ENCODE results near the gene NLRP14.

NLRP14 gene

DNA sequence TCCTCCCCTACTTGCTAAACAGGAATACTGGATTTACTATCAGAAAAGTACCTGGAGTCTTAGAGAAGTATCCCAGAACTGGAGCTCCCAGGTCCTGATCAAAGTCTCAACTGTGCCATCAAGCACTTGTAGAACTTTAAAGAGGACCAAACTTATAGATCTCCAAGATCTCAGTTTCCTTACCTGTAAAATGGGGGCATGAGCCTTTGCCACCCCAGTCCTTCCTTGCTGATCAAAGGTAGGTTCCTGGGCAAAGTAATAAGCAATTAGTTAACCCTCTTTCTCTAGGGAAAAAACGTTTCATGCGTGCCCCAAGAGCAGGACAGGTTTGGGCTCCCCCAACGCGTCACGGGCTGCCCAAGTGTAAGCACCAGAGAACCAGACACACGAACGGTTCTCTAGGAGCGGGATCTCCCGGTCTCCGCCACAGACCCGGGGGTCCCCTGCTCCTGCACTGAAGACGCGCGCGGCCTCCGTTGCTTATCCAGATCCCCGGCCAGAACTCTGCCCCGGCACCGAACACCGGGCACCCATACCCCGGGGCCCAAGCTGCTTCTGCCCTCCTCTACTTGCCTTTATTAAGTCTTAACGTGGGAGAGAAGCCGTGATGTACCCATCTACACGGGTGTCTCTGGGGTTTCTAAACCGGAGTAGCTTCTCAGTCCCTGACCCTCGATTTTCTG is 638 bp upstream of the NLRP14 start:
- ChIA-PET CTCF (interaction anchor here (0.6 to 1.2 kb wide), 3 partner anchors 27 to 293 kb away, joined by 3 to 4 read pairs (median 3); no protein-coding TSS in a partner anchor), POLR2A (no interaction called here)
- Histone ChIP-seq H3K36me3 (ENCODE audit: control insufficient read depth in 2 of 2, insufficient read depth in 1 of 2, low read length in 2 of 2) (no peaks in the 10 kb centered on the region), H3K9me3 (ENCODE audit: control insufficient read depth, insufficient read depth, low read depth, low read length) (no peaks in the 10 kb centered on the region), H3K4me1 (ENCODE audit: control insufficient read depth, insufficient read depth, low read length) (no peaks in the 10 kb centered on the region), H3K27ac (ENCODE audit: extremely low read depth, low read depth, low read length) (no peak overlapping the region), H3K4me3 (ENCODE audit: low read depth, low read length) (peak overlapping the region; percentile 70)
- TF ChIP-seq, protein P1, sequence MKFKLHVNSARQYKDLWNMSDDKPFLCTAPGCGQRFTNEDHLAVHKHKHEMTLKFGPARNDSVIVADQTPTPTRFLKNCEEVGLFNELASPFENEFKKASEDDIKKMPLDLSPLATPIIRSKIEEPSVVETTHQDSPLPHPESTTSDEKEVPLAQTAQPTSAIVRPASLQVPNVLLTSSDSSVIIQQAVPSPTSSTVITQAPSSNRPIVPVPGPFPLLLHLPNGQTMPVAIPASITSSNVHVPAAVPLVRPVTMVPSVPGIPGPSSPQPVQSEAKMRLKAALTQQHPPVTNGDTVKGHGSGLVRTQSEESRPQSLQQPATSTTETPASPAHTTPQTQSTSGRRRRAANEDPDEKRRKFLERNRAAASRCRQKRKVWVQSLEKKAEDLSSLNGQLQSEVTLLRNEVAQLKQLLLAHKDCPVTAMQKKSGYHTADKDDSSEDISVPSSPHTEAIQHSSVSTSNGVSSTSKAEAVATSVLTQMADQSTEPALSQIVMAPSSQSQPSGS (tag by site-specific recombination; IDR thresholded peaks at IDR 0.05; ENCODE audit: low read depth): no peak
- TF ChIP-seq ZNF777 (tag by site-specific recombination; IDR thresholded peaks at IDR 0.05; ENCODE audit: borderline replicate concordance): 0 out of 2 replicates have a peak, but pooled peaks have one; percentile 51
- 0 out of 2 replicates have a peak, but pooled peaks have one; percentile 14 for TF ChIP-seq ZNF398 (tag by site-specific recombination; IDR thresholded peaks at IDR 0.05)
- peak; percentile 98 for TF ChIP-seq ZBTB20 (tag by site-specific recombination; IDR thresholded peaks at IDR 0.05)
- TF ChIP-seq, protein P2, sequence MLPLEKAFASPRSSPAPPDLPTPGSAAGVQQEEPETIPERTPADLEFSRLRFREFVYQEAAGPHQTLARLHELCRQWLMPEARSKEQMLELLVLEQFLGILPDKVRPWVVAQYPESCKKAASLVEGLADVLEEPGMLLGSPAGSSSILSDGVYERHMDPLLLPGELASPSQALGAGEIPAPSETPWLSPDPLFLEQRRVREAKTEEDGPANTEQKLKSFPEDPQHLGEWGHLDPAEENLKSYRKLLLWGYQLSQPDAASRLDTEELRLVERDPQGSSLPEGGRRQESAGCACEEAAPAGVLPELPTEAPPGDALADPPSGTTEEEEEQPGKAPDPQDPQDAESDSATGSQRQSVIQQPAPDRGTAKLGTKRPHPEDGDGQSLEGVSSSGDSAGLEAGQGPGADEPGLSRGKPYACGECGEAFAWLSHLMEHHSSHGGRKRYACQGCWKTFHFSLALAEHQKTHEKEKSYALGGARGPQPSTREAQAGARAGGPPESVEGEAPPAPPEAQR (tag by site-specific recombination; IDR thresholded peaks at IDR 0.05): no peak
- TF ChIP-seq TRIM28 (IDR thresholded peaks at IDR 0.05; ENCODE audit: borderline replicate concordance, low read length): 0 out of 2 replicates have a peak, but pooled peaks have one; percentile 45
- TF ChIP-seq ZNF555 (tag by site-specific recombination; conservative IDR thresholded peaks at IDR 0.05): no peak
- TF ChIP-seq ZNF791 (tag by site-specific recombination; IDR thresholded peaks at IDR 0.05): no peak
- 0 out of 2 replicates have a peak, but pooled peaks have one; percentile 24 for TF ChIP-seq ZBTB48 (tag by site-specific recombination; IDR thresholded peaks at IDR 0.05)
- TF ChIP-seq ZBTB8A (tag by site-specific recombination; IDR thresholded peaks at IDR 0.05): 0 out of 2 replicates have a peak, but pooled peaks have one; percentile 6

GRCh38 chr11:7021318-7021717 is 1.0 kb downstream of the NLRP14 start:
- no peaks in the 10 kb centered on the region for H3K36me3 ChIP-seq (ENCODE audit: control insufficient read depth in 2 of 2, insufficient read depth in 1 of 2, low read length in 2 of 2)
- CTCF ChIA-PET: interaction anchor here (0.5 to 1.2 kb wide), 3 partner anchors 76 to 1520 kb away, joined by 3 to 7 read pairs (median 3); no protein-coding TSS in a partner anchor
- H3K27ac ChIP-seq (ENCODE audit: extremely low read depth, low read depth, low read length): no peak overlapping the region
- H3K4me3 ChIP-seq (ENCODE audit: low read depth, low read length): no peak overlapping the region
- POLR2A ChIA-PET: no interaction called here
- H3K9me3 ChIP-seq (ENCODE audit: control insufficient read depth, insufficient read depth, low read depth, low read length): no peaks in the 10 kb centered on the region
- H3K4me1 ChIP-seq (ENCODE audit: control insufficient read depth, insufficient read depth, low read length): no peaks in the 10 kb centered on the region
- no peak for TF ChIP-seq SCRT1 (tag by site-specific recombination; IDR thresholded peaks at IDR 0.05; ENCODE audit: borderline replicate concordance)
- no peak for TF ChIP-seq ZNF311 (tag by site-specific recombination; IDR thresholded peaks at IDR 0.05; ENCODE audit: borderline replicate concordance)
- no peak for TF ChIP-seq HOXD13 (CRISPR knock-in tag; IDR thresholded peaks at IDR 0.05; ENCODE audit: borderline replicate concordance)
- TF ChIP-seq, protein P3, sequence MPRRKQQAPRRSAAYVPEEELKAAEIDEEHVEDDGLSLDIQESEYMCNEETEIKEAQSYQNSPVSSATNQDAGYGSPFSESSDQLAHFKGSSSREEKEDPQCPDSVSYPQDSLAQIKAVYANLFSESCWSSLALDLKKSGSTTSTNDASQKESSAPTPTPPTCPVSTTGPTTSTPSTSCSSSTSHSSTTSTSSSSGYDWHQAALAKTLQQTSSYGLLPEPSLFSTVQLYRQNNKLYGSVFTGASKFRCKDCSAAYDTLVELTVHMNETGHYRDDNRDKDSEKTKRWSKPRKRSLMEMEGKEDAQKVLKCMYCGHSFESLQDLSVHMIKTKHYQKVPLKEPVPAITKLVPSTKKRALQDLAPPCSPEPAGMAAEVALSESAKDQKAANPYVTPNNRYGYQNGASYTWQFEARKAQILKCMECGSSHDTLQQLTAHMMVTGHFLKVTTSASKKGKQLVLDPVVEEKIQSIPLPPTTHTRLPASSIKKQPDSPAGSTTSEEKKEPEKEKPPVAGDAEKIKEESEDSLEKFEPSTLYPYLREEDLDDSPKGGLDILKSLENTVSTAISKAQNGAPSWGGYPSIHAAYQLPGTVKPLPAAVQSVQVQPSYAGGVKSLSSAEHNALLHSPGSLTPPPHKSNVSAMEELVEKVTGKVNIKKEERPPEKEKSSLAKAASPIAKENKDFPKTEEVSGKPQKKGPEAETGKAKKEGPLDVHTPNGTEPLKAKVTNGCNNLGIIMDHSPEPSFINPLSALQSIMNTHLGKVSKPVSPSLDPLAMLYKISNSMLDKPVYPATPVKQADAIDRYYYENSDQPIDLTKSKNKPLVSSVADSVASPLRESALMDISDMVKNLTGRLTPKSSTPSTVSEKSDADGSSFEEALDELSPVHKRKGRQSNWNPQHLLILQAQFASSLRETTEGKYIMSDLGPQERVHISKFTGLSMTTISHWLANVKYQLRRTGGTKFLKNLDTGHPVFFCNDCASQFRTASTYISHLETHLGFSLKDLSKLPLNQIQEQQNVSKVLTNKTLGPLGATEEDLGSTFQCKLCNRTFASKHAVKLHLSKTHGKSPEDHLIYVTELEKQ (tag by site-specific recombination; IDR thresholded peaks at IDR 0.05; ENCODE audit: borderline replicate concordance): no peak
- no peak for TF ChIP-seq ZNF174 (tag by site-specific recombination; IDR thresholded peaks at IDR 0.05)
- no peak for TF ChIP-seq ZNF571 (tag by site-specific recombination; IDR thresholded peaks at IDR 0.05)
- TF ChIP-seq ELK4 (IDR thresholded peaks at IDR 0.05; ENCODE audit: borderline replicate concordance, low read depth, low read length): no peak
- TF ChIP-seq, protein P4, sequence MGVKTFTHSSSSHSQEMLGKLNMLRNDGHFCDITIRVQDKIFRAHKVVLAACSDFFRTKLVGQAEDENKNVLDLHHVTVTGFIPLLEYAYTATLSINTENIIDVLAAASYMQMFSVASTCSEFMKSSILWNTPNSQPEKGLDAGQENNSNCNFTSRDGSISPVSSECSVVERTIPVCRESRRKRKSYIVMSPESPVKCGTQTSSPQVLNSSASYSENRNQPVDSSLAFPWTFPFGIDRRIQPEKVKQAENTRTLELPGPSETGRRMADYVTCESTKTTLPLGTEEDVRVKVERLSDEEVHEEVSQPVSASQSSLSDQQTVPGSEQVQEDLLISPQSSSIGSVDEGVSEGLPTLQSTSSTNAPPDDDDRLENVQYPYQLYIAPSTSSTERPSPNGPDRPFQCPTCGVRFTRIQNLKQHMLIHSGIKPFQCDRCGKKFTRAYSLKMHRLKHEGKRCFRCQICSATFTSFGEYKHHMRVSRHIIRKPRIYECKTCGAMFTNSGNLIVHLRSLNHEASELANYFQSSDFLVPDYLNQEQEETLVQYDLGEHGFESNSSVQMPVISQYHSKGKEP (tag by site-specific recombination; IDR thresholded peaks at IDR 0.05): no peak
- TF ChIP-seq ZBTB21 (tag by site-specific recombination; IDR thresholded peaks at IDR 0.05): no peak
- TF ChIP-seq ZNF292 (tag by site-specific recombination; IDR thresholded peaks at IDR 0.05; ENCODE audit: borderline replicate concordance, low read depth): no peak
- no peak for TF ChIP-seq ZBTB17 (tag by site-specific recombination; IDR thresholded peaks at IDR 0.05)
- TF ChIP-seq ZNF350 (tag by site-specific recombination; IDR thresholded peaks at IDR 0.05): no peak
- no peak for TF ChIP-seq ZNF777 (tag by site-specific recombination; IDR thresholded peaks at IDR 0.05; ENCODE audit: borderline replicate concordance)

All from HEK293 (cell line).